ENCODE results near the gene TEF. TPM values are rescaled to one million over a fixed set of nuclear protein-coding genes. Genes with fewer than 3 reads are reported as not detected.
A peak's percentile ranks its signal among the peaks of the same experiment; 100 is the strongest.

TEF gene, protein sequence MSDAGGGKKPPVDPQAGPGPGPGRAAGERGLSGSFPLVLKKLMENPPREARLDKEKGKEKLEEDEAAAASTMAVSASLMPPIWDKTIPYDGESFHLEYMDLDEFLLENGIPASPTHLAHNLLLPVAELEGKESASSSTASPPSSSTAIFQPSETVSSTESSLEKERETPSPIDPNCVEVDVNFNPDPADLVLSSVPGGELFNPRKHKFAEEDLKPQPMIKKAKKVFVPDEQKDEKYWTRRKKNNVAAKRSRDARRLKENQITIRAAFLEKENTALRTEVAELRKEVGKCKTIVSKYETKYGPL
- 1 to 10 TPM; 2.4 to 4.0 TPM for total RNA-seq

DNA sequence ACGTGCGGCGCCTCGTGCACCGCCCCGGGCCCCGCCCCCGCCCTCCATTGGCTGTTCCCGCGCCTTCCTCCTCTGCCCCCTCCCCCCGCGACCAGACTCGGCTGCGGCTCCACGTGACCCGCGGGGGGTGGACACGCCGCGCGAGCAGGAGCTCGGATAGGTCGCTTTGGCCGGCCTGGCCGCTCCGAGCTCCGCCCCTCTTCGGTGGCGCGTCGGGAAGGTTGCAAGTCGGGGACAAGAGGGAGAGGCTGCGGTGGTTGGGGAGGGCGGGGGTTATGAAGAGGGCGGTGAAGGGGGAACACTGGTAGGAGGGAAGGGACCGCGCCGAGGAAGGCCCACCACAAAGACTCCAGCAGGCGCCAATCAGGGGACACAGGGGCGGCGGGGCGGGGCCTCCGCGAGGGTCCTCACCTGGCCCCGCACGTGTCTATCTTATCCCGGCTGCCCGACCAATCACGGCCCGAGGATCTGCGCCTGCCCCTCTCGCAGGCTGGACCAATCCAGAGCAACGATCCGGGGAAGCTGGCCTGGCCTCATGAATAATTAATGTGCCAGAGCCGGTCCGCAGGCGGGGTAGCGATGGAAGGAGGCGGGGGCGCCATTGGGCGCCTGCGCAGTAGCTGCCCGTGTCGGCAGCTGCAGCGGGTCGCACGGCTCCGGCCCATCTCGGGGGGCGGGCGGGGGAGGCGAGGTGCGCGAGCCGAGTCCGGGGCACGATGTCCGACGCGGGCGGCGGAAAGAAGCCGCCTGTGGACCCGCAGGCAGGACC is at the start of gene TEF:
Gene TEF, plus strand, starts transcription at position 614 of the 769 bp plus-strand sequence. Its CDS starts 103 bp downstream, at position 717.
- no peaks in the 10 kb centered on the region for H3K4me1 Mint-ChIP-seq
- peak within 1 kb of the TSS; percentile 86 for H3K4me3 Mint-ChIP-seq
- H3K27ac Mint-ChIP-seq: peak within 1 kb of the TSS; percentile 96
- ATAC-seq (replicated peaks): peak; percentile 92
- no peaks in the 10 kb centered on the region for H3K9me3 Mint-ChIP-seq
- H3K27me3 Mint-ChIP-seq: no peaks in the 10 kb centered on the region
- no peaks in the 10 kb centered on the region for H3K36me3 Mint-ChIP-seq (ENCODE audit: low read depth)

DNA sequence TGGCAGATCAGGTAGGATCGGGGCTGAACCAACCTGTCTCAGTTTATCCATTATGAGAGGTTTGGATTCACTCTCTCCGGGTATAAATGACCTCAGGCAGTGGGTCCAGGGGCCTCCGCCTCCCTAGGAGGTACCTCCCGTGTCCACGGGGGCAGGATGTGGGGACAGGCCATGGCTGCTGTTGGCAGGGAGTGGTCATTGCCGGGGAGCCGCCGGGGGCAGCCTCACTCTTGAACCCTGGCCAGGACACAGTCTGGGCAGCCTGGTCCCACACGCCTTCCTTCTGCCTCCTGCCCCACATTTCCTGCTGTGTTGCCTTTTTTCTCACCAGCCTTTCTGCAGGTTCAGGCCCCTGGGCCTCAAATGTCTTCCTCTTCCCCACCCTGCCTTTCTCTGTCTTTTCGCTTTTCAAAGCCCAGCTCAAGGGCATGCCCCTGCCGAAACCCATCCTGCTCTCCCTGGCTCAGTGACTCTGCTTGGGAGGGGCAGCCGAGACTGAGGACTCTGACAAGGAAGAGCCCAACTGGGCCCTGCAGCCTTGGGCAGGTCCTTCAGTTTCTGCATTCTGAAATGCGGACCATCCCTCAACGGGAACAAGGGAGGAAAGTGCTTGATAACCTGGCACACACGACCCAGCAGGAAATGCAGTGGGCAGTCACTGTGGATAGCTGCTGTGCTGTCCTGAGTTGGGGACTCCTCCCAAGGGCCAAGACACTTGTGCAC is 49.4 kb upstream of the TEF start:
- Mint-ChIP-seq H3K36me3 (ENCODE audit: low read depth) (peaks cover 51% of the 10 kb centered on the region), H3K27ac (peak overlapping the region; percentile 25), H3K9me3 (no peaks in the 10 kb centered on the region), H3K27me3 (no peaks in the 10 kb centered on the region), H3K4me3 (no peak overlapping the region), H3K4me1 (no peaks in the 10 kb centered on the region)
- ATAC-seq (replicated peaks): no peak

DNA sequence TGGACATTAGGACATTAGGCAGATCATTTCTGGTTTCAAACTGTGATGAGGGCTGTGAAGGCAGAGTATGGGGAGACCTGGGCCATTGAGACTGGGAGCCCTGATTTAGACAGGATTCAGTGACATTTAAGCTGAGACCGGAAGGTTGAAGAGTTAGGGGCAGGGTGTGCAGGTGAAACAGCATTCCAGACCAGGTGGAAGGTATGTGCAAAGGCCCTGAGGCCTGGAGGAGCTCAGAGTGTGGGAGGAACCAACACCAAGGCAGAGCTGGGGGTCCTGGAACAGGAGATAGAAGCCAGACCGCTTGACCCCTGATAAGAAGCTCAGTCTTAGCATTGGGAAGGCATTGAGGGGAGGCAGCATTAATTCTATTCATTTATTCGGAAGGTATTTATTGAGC is 47.9 kb upstream of the TEF start:
- H3K9me3 Mint-ChIP-seq: no peaks in the 10 kb centered on the region
- ATAC-seq (replicated peaks): no peak
- H3K4me1 Mint-ChIP-seq: no peaks in the 10 kb centered on the region
- no peak overlapping the region for H3K27ac Mint-ChIP-seq
- no peaks in the 10 kb centered on the region for H3K27me3 Mint-ChIP-seq
- no peak overlapping the region for H3K4me3 Mint-ChIP-seq
- H3K36me3 Mint-ChIP-seq (ENCODE audit: low read depth): peaks cover 46% of the 10 kb centered on the region

DNA sequence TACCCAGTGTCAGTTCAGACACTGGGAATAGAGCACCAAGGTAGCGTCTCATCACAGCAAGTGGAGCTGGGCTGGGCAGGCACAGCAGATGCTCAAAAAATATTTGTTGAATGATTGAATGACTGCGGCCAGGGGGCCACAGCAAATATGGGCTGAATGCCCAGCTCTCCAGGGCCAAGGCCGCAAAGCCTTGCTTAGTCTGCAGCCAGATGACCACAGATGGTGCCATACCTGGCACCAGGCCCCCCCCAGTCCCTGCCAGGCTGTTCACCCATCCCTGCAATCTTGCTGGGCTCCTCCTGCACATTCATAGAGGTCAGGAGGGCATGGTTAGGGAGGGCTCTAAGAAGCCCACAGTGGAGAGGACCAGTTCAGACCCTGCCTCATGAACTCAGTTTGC is 47.5 kb upstream of the TEF start:
- no peaks in the 10 kb centered on the region for H3K9me3 Mint-ChIP-seq
- H3K36me3 Mint-ChIP-seq (ENCODE audit: low read depth): peaks cover 47% of the 10 kb centered on the region
- no peak overlapping the region for H3K4me3 Mint-ChIP-seq
- no peak overlapping the region for H3K27ac Mint-ChIP-seq
- no peaks in the 10 kb centered on the region for H3K4me1 Mint-ChIP-seq
- no peaks in the 10 kb centered on the region for H3K27me3 Mint-ChIP-seq
- ATAC-seq (replicated peaks): no peak

DNA sequence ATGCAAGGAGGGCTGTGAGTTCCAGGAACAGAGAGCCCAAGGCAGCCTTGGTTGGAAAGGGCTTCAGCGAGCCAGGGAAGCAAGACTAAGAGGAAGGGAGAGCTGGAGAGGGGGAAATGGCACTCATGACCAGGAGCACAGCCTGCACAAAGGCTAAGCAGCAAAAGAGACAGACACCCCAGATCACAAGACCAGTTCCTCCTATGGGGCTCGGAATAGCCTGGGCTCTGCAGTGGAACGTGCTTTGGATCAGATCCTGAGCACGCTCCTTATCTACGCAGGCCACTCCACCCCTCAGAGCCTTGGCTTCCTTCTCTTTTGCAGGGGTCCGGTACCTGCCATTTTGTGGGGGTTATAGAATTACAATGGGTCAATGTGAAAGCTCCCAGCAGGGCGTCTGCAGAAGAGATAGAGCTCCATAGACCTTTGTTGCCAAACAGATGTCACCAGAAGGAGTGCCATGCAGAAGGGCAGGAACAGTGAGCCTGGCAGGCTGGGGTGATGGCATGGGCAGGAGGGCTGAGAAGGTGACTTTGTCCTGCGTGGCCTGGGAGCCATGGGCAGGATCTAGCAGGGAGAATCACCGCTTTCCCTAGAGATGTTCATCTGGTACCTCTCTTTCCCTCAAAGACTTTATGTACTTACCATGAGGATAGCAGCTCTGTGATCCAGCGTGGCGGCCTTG is 46.6 kb upstream of the TEF start:
- ATAC-seq (replicated peaks): no peak
- H3K27me3 Mint-ChIP-seq: no peaks in the 10 kb centered on the region
- no peaks in the 10 kb centered on the region for H3K9me3 Mint-ChIP-seq
- peaks cover 42% of the 10 kb centered on the region for H3K36me3 Mint-ChIP-seq (ENCODE audit: low read depth)
- H3K4me1 Mint-ChIP-seq: no peaks in the 10 kb centered on the region
- no peak overlapping the region for H3K27ac Mint-ChIP-seq
- no peak overlapping the region for H3K4me3 Mint-ChIP-seq

DNA sequence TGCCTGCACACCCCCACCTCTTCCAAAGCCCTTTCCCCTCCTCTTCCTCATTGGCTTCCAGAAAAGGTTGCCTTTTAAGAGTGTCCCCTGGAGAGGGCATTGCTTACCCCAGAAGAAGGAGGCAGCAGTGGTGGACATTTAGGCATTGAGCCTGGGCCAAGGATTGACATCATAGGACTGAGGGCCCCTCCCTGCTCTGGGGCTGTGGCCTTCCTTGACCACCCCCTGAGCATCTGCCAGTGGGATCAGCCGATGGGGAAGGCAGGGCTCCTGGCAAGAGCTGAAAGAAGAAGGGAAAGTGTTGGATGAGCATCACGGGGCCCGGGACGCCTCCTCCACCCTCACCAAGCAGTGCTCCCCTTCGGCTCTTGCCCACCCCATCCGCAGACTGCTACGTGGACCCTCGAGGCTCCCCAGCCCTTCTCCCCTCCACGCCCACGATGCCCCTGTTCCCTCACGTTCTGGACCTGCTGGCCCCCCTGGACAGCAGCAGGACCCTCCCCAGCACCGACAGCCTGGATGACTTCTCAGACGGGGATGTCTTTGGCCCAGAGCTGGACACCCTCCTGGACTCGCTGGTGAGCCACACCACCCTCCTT is 43.0 kb upstream of the TEF start:
- no peak overlapping the region for H3K4me3 Mint-ChIP-seq
- no peaks in the 10 kb centered on the region for H3K4me1 Mint-ChIP-seq
- H3K27ac Mint-ChIP-seq: peak overlapping the region; percentile 22
- ATAC-seq (replicated peaks): no peak
- no peaks in the 10 kb centered on the region for H3K27me3 Mint-ChIP-seq
- H3K36me3 Mint-ChIP-seq (ENCODE audit: low read depth): peaks cover 46% of the 10 kb centered on the region
- H3K9me3 Mint-ChIP-seq: no peaks in the 10 kb centered on the region

DNA sequence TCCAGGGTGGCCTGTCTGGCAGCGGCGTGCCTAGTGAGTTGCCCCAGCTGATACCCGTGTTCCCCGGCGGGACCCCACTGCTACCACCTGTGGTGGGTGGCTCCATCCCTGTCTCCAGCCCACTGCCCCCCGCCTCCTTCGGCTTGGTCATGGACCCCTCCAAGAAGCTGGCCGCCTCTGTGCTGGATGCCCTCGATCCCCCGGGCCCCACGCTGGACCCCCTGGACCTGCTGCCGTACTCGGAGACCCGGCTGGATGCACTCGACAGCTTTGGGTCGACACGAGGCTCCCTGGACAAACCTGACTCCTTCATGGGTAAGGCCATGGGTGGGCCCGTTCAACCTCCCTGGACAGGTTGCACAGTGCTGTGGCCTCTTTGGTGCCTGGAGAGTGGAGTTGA is 41.9 kb upstream of the TEF start:
- no peaks in the 10 kb centered on the region for H3K9me3 Mint-ChIP-seq
- no peak for ATAC-seq (replicated peaks)
- no peak overlapping the region for H3K27ac Mint-ChIP-seq
- no peaks in the 10 kb centered on the region for H3K27me3 Mint-ChIP-seq
- peaks cover 57% of the 10 kb centered on the region for H3K36me3 Mint-ChIP-seq (ENCODE audit: low read depth)
- H3K4me1 Mint-ChIP-seq: no peaks in the 10 kb centered on the region
- H3K4me3 Mint-ChIP-seq: no peak overlapping the region

DNA sequence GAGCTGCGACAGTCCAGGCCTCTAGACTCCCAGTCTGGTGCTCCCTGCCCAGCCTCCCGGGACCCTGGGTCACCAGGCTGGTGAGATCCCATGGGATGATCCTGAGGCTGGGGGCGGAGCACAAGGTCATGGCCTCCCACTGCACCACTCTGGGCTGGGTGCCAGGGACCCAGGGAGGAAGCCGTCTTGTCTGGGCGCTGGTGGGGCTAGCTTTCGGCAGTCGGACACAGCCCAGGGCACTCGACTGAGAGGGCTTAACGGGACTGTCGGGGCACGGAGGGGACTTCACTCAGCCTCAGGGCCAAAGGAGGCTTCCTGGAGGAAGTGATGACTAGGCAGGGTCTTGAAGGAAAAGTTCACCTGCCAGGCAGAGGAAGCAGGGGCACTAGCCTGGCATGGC is 41.4 kb upstream of the TEF start:
- no peak for ATAC-seq (replicated peaks)
- Mint-ChIP-seq H3K27ac (no peak overlapping the region), H3K36me3 (ENCODE audit: low read depth) (peaks cover 60% of the 10 kb centered on the region), H3K4me3 (no peak overlapping the region), H3K4me1 (no peaks in the 10 kb centered on the region), H3K9me3 (no peaks in the 10 kb centered on the region), H3K27me3 (no peaks in the 10 kb centered on the region)

DNA sequence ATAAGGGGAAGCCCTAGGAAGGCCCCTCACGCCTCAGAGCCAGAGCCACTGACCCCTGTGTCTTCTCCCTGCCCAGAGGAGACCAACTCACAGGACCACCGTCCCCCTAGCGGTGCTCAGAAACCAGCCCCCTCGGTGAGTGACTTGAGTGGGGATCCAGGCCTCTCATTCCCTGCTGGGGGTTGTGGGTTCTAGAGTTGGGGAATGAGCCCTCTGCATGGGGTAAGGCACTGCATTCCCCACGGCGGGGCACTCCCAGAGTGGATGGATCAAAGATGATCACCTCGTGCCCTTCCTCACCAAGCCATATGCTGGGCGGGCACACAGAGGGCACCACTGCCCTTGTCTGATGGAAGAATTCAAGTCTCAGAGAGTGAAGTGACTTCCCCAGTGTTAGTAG is 40.7 kb upstream of the TEF start:
- no peaks in the 10 kb centered on the region for H3K27me3 Mint-ChIP-seq
- no peak overlapping the region for H3K27ac Mint-ChIP-seq
- peaks cover 56% of the 10 kb centered on the region for H3K36me3 Mint-ChIP-seq (ENCODE audit: low read depth)
- no peak for ATAC-seq (replicated peaks)
- H3K4me3 Mint-ChIP-seq: no peak overlapping the region
- H3K9me3 Mint-ChIP-seq: no peaks in the 10 kb centered on the region
- H3K4me1 Mint-ChIP-seq: no peaks in the 10 kb centered on the region

DNA sequence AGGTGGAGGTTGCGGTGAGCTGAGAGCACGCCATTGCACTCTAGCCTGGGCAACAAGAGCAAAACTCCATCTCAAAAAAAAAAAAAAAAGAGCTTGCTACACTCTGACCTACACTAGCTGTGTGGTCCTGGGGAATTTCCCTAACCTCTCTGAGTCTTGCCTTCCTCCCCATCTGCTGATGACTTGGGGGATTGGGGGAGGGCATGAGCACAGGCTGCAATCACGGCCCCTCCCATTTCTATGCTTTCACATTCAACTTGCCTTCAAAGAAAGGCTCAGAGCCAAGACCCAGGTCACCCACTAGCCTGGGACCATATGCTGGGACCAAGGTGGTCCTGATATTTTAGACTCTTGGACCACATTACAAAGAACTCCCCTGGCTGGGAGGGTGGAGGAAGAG is 39.8 kb upstream of the TEF start:
- H3K4me3 Mint-ChIP-seq: no peak overlapping the region

DNA sequence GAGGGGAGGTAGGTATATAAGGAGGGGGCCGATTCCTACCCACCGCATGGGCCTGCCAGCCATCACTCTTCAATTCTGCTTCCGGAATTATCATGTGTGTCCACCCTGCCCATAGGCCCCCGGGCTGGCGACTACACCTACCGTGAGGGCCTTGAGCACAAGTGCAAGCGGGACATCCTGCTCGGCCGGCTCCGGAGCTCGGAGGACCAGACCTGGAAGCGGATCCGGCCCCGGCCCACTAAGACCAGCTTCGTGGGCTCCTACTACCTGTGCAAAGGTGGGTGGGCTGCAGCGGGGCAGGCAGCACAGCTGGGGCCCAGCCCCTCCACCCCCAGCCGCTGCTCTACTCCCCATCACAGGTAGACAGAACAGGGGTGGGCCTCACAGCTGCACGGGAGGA is 38.4 kb upstream of the TEF start:
- H3K27me3 Mint-ChIP-seq: no peaks in the 10 kb centered on the region
- peaks cover 70% of the 10 kb centered on the region for H3K36me3 Mint-ChIP-seq (ENCODE audit: low read depth)
- H3K9me3 Mint-ChIP-seq: no peaks in the 10 kb centered on the region
- no peak overlapping the region for H3K27ac Mint-ChIP-seq
- no peaks in the 10 kb centered on the region for H3K4me1 Mint-ChIP-seq
- H3K4me3 Mint-ChIP-seq: no peak overlapping the region
- no peak for ATAC-seq (replicated peaks)

More for the DNA sequence above, 39.8 kb upstream of the TEF start:
- no peaks in the 10 kb centered on the region for H3K27me3 Mint-ChIP-seq
- peaks cover 63% of the 10 kb centered on the region for H3K36me3 Mint-ChIP-seq (ENCODE audit: low read depth)
- H3K4me1 Mint-ChIP-seq: no peaks in the 10 kb centered on the region
- peak; percentile 48 for ATAC-seq (replicated peaks)
- peak overlapping the region; percentile 25 for H3K27ac Mint-ChIP-seq
- no peaks in the 10 kb centered on the region for H3K9me3 Mint-ChIP-seq

DNA sequence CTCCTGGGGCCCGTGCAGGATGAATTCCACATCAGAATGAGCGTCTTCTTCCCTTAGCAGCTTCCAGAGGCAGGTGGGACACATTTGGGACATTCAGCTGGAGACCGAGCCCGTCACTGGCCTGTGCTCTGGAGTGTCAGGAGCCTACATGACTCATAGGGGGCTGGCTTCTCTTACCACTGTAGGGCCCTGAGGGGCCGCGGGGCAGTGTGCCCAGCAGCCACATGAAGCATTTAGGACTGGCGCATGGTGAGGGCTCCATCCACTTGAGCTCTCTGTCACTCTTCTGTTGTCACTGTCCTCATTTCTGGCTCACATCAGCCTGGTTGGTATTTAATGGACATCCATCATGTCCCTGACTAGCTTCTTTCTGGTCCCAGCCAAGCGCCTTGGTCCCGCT is 38.0 kb upstream of the TEF start:
- Mint-ChIP-seq H3K27ac (no peak overlapping the region), H3K4me3 (no peak overlapping the region), H3K4me1 (no peaks in the 10 kb centered on the region), H3K36me3 (ENCODE audit: low read depth) (peaks cover 72% of the 10 kb centered on the region), H3K27me3 (no peaks in the 10 kb centered on the region), H3K9me3 (no peaks in the 10 kb centered on the region)
- no peak for ATAC-seq (replicated peaks)

DNA sequence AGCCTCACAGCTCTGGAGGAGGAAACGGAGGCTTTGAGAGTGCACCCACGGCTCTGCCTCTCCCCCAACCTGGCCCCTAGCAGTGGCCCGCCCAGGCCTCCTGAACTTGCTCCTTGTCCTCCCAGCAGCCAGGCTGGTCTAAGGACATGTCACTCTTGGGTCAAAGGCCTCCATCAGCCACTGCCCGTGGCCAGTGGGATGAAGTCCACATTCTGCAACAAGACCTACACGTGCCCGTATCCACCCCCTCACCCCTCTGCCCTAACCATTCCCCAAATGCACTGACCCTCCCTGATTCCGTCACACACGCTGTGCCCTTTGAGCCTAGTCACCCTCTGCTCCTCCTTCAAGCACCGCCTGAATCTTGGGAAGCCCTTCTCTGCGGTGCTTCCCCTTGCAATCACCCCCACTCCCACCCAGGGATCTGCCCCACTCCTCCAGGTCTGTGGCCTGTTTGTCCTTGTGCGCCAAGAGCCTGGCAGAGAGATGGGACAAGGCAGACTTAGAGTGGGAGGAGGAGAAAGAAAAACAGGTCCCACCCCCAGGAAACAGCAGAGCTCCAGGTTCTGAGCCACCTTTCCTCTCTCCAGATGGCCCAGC is 37.5 kb upstream of the TEF start:
- Mint-ChIP-seq H3K9me3 (no peaks in the 10 kb centered on the region), H3K27ac (no peak overlapping the region), H3K36me3 (ENCODE audit: low read depth) (peaks cover 70% of the 10 kb centered on the region), H3K4me3 (no peak overlapping the region), H3K27me3 (no peaks in the 10 kb centered on the region), H3K4me1 (no peaks in the 10 kb centered on the region)
- ATAC-seq (replicated peaks): no peak
